RWPE1 (cell line): Measurements from ENCODE around the gene PLEKHA7.

Experiments used
- CTCF ChIA-PET: fragments of 350-600 bp; sonication (Branson Sonifier 250); formaldehyde crosslinking; extraction: SDS; loops from one replicate; lab custom pipeline; 2021; lab: Yijun Ruan, JAX
- POLR2A ChIA-PET: fragments of 400-600 bp; formaldehyde crosslinking; extraction: SDS; loops from one replicate; lab custom pipeline; 2020; ENCODE audit warnings: antibody characterized with exemption; ENCODE audit not compliant: low non-redundant PET; lab: Yijun Ruan, JAX
- DNase-seq: peaks from one replicate; pipeline ENCODE4 v3.0.0; 2012; ENCODE audit warnings: low spot score
- H3K27ac ChIP-seq: fragments of 450-650 bp; 2 replicates; pipeline ENCODE4 v1.5.1; 2017
- CTCF ChIP-seq: fragments of 450-650 bp; conservative IDR thresholded peaks from 2 replicates; pipeline ENCODE4 v1.5.1; 2017; ENCODE audit warnings: low read depth, mild to moderate bottlenecking

The PLEKHA7 gene

DNA sequence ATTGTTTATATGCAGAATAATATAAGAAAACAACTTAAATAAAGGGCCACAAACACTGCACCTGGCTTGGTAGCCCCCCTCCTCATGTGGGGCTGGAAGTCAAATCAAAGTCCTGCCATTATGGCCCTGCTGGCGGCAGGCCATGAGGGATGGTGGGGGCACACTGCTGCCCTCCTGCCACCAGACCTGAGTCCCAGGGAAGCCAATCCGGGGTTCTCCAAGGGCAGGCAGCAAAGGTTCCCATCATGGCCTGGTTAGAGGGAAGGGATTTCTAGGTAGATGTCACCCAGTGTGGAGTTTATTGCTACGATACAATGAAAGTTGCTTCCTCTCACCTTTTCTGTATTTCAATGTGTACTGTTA, 236.6 kb downstream of the PLEKHA7 start:
- ChIA-PET POLR2A (no interaction called here), CTCF (interaction anchor here (0.6 kb wide), 1 partner anchor 8 kb away, joined by 3 read pairs; no protein-coding TSS in a partner anchor)
- DNase-seq = no peak
- H3K27ac ChIP-seq = no peak overlapping the region
- TF ChIP-seq CTCF = no peak

DNA sequence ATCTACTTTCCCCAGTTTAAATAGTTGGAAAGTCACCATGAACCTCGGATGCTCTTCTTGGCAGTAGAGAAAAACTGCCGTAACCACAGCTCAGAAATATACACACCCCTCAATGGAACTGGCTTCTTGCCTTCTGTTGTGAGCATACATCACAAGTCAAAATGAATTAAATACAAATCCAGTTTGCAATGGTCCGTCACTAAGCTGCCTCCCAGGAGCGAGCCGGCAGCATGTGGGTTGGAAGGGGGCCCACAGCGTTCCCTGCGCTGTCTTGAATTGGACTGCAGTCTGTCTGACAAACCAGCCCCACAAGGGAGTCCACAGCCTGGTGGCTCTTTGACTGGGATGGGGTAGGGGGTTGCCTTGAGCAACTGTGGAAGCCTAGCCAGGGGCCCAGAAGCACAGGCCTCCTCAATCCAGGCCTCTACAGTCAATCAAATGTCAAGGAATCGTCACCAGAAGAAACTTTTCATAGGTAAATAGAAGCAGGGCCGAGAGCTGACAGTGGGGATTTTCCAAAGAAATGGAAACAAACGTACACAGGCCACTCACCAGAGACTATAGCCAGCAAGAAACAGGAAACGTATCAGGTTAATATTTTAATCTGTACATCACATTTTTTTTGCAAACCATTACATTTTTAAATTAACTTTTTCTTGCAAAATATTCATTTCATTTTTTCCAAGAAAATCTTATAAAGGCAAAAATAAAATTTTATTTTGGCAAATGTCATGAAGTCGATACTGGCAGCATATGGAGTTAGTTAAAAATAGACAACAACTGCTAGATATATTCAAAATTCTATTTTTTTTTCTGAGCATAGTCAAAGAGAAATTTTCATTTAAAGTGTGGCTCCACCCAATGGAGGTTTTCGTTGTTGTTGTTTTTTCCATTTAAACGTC, 237.3 kb downstream of the PLEKHA7 start:
- H3K27ac ChIP-seq = no peak overlapping the region
- no peak for DNase-seq
- CTCF ChIA-PET = interaction anchor here (0.6 kb wide), 1 partner anchor 9 kb away, joined by 3 read pairs; no protein-coding TSS in a partner anchor
- TF ChIP-seq CTCF = no peak
- POLR2A ChIA-PET = no interaction called here

GRCh38 chr11:16775614-16776283, 238.5 kb downstream of the PLEKHA7 start:
- ChIA-PET POLR2A (no interaction called here), CTCF (no interaction called here)
- no peak for TF ChIP-seq CTCF
- no peak for DNase-seq
- no peak overlapping the region for H3K27ac ChIP-seq

DNA sequence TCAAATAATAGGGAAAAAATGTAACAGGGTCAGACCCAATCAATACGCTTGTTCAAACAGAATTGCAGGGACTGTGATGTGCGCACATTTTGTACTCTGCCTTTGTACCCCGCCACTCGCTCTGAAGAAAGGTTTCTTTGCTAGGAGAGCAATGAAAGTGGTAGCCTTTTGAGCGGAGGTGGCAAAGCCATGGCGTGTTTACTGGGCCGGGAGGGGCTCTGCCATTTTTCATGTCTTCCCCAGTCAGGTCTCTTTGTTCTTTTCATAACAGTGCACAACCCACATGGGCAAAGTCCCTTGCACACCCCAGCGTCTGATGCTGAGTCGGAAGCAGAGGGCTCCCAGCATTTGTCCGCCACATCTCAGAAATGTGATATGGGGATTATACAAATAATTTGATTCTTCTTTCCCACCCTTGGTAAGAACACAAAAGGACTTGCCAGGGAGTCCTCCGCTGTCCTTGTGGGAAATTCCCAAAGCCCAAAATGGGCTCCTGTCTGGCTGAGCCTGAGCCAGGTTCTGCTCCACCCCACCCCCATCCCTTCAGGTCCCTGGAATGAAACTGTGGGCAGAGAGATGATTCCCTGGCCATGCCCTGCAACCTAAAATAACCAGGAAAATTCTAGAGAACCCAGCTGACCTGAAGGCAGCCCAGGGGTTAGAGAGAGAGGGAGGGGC, 239.1 kb downstream of the PLEKHA7 start:
- ChIA-PET CTCF (no interaction called here), POLR2A (no interaction called here)
- no peak for TF ChIP-seq CTCF
- DNase-seq = no peak
- H3K27ac ChIP-seq = no peak overlapping the region

DNA sequence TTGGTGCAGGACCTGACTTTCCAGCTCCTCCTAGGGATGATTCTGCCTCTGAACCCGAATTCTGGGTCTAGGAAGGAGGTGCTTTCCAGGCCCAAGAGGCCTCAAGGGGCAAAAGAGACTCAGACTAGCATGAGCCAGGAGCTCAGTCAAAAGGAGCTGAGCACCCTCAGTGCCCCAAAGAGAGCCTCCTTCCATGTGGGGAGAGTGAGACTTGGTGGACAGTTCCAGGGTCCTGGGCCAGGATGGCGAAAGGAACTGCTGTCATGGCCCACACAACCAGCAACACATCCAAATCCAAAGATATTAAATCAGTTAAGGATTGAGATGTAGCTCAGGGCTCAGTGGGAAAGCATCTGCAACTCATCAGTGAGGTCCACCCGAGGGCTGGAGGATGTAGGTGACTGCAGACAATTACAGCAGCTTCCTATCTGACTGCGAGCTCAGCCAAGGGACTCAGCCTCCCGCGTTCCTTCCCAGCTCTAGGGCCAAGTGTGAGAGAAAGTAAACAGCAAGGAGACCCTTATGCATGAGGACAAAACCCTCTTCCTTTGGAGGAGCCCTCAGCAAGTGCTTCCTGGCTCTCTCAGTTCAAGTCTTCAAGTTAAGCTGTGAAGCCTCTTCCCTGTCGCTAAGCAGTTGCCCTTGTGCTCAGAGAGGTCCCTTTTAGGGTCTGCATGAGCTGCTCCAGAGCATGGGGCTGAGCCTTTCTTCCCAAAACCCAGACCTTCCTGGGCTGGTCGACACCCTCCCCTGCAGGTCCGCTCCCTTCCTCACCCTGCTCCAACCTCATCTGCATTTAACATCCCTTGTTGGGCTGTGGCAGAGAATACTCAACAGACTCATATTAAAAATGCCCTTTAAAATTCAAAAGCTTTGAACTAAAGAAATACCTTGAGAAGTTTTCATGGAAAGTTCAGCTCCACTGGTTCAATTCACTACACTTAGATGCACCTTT, 240.0 kb downstream of the PLEKHA7 start:
- DNase-seq = no peak
- POLR2A ChIA-PET = no interaction called here
- no peak overlapping the region for H3K27ac ChIP-seq
- CTCF ChIA-PET = interaction anchor here (0.7 kb wide), 1 partner anchor 11 kb away, joined by 3 read pairs; no protein-coding TSS in a partner anchor
- TF ChIP-seq CTCF = no peak
